Parathyroid adenoma (tissue), 2 donors: ENCODE measurements around the gene MED13L.

Experiments
- H2AFZ ChIP-seq: fragments of 300-600 bp; sonication (generic); one replicate; pipeline ENCODE4 v1.7.0; 2017; ENCODE audit warnings: antibody characterized with exemption, mild to moderate bottlenecking
- H3K27ac ChIP-seq: fragments of 300-600 bp; sonication (generic); one replicate; pipeline ENCODE4 v1.7.0; 2017
- H3K27me3 ChIP-seq: fragments of 300-600 bp; sonication (generic); one replicate; pipeline ENCODE4 v1.7.0; 2017; ENCODE audit warnings: low read length; ENCODE audit not compliant: control insufficient read depth, insufficient read depth
- H3K36me3 ChIP-seq: fragments of 300-600 bp; sonication (generic); one replicate; pipeline ENCODE4 v1.7.0; 2017; ENCODE audit warnings: low read length; ENCODE audit not compliant: control insufficient read depth, insufficient read depth
- H3K4me1 ChIP-seq: fragments of 300-600 bp; sonication (generic); one replicate; pipeline ENCODE4 v1.7.0; 2017; ENCODE audit warnings: control low read depth
- H3K4me2 ChIP-seq: fragments of 300-600 bp; sonication (generic); one replicate; pipeline ENCODE4 v1.7.0; 2017; ENCODE audit warnings: low read length
- H3K4me3 ChIP-seq: fragments of 300-600 bp; sonication (generic); one replicate; pipeline ENCODE4 v1.7.0; 2017; ENCODE audit warnings: low read depth, low read length
- H3K79me2 ChIP-seq: fragments of 300-600 bp; sonication (generic); one replicate; pipeline ENCODE4 v1.7.0; 2017; ENCODE audit warnings: control low read depth
- H3K9ac ChIP-seq: fragments of 300-600 bp; sonication (generic); one replicate; pipeline ENCODE4 v1.7.0; 2017; ENCODE audit warnings: mild to moderate bottlenecking
- H3K9me3 ChIP-seq: fragments of 300-600 bp; sonication (generic); one replicate; pipeline ENCODE4 v1.7.0; 2017; ENCODE audit warnings: low read length; ENCODE audit not compliant: control insufficient read depth
- CTCF ChIP-seq: fragments of 300-600 bp; sonication (generic); IDR thresholded peaks from one replicate; pipeline ENCODE4 v1.7.0; 2017; ENCODE audit warnings: antibody characterized with exemption, mild to moderate bottlenecking
- donor health status: primary hyperparathyroidism.

MED13L gene

GRCh38 chr12:116222358-116222757 is 55.1 kb downstream of the MED13L start:
- Histone ChIP-seq H3K4me3 (no peak overlapping the region), H3K36me3 (no peaks in the 10 kb centered on the region), H3K4me2 (no peak overlapping the region), H3K4me1 (no peaks in the 10 kb centered on the region), H3K9me3 (no peaks in the 10 kb centered on the region), H2AFZ (no peak overlapping the region), H3K27me3 (no peaks in the 10 kb centered on the region), H3K27ac (no peak overlapping the region), H3K79me2 (peaks cover 49% of the 10 kb centered on the region), H3K9ac (no peak overlapping the region)
- no peak for TF ChIP-seq CTCF

GRCh38 chr12:116220756-116221155 is 56.7 kb downstream of the MED13L start:
- H3K27me3 ChIP-seq = no peaks in the 10 kb centered on the region
- H3K9me3 ChIP-seq = no peaks in the 10 kb centered on the region
- H3K36me3 ChIP-seq = no peaks in the 10 kb centered on the region
- no peak overlapping the region for H3K9ac ChIP-seq
- H3K4me1 ChIP-seq = no peaks in the 10 kb centered on the region
- peaks cover 43% of the 10 kb centered on the region for H3K79me2 ChIP-seq
- H3K4me3 ChIP-seq = no peak overlapping the region
- no peak overlapping the region for H2AFZ ChIP-seq
- no peak overlapping the region for H3K27ac ChIP-seq
- TF ChIP-seq CTCF = no peak
- no peak overlapping the region for H3K4me2 ChIP-seq

GRCh38 chr12:116217045-116217735 is 60.3 kb downstream of the MED13L start:
- Histone ChIP-seq H3K9me3 (no peaks in the 10 kb centered on the region), H2AFZ (no peak overlapping the region), H3K27ac (no peak overlapping the region), H3K4me3 (no peak overlapping the region), H3K79me2 (peaks cover 30% of the 10 kb centered on the region), H3K36me3 (no peaks in the 10 kb centered on the region), H3K9ac (no peak overlapping the region), H3K4me1 (no peaks in the 10 kb centered on the region), H3K4me2 (no peak overlapping the region), H3K27me3 (no peaks in the 10 kb centered on the region)
- no peak for TF ChIP-seq CTCF

- Histone ChIP-seq H3K36me3 (no peaks in the 10 kb centered on the region), H3K79me2 (peaks cover 28% of the 10 kb centered on the region), H3K9me3 (no peaks in the 10 kb centered on the region), H3K27me3 (no peaks in the 10 kb centered on the region), H3K4me2 (no peak overlapping the region), H3K27ac (no peak overlapping the region), H3K4me1 (no peaks in the 10 kb centered on the region), H3K4me3 (no peak overlapping the region), H2AFZ (no peak overlapping the region), H3K9ac (no peak overlapping the region)
- TF ChIP-seq CTCF = no peak
Observed at GRCh38 chr12:116216022-116216756, 61.3 kb downstream of the MED13L start.
